K562 (cell line): Measurements from ENCODE around the gene SLC35F2.
"Not testable (repeated sequence)": the region's sequence is repeated elsewhere in the genome, so short reads cannot be mapped to it uniquely, and the experiment has no call there.

Experiments used
- CC2D1A ChIP-seq: fragments of 450-650 bp; IDR thresholded peaks from 2 replicates; pipeline ENCODE4 v1.6.1; 2017; ENCODE audit warnings: mild to moderate bottlenecking
- EP300 ChIP-seq: IDR thresholded peaks from 2 replicates; pipeline ENCODE4 v1.6.1; 2012; ENCODE audit warnings: low read length, improper control_type of control experiment
- EZH2 ChIP-seq: IDR thresholded peaks from 2 replicates; pipeline ENCODE4 v1.6.1; 2012; ENCODE audit warnings: low read depth, mild to moderate bottlenecking, inconsistent platforms, low read length, borderline replicate concordance
- HDAC2 ChIP-seq: fragments of 450-650 bp; IDR thresholded peaks from 2 replicates; pipeline ENCODE4 v1.6.1; 2016; ENCODE audit warnings: mild to moderate bottlenecking
- HEY1 ChIP-seq: fragments of 250-450 bp; sonication (Bioruptor Pico); IDR thresholded peaks from 2 replicates; pipeline ENCODE4 v1.5.0; 2020; ENCODE audit warnings: mild to moderate bottlenecking, moderate library complexity, borderline replicate concordance
- MLLT1 ChIP-seq, 2 experiments: fragments of 450-650 bp; IDR thresholded peaks; 2 replicates each; pipeline ENCODE4 v1.6.1; 2016
- NFE2L1 ChIP-seq: fragments of 450-650 bp; IDR thresholded peaks from 2 replicates; pipeline ENCODE4 v1.6.1; 2016; ENCODE audit warnings: missing genetic modification characterization, low read depth, mild to moderate bottlenecking, missing compliant biosample characterization, moderate library complexity, borderline replicate concordance
- NFRKB ChIP-seq: fragments of 450-650 bp; IDR thresholded peaks from 2 replicates; pipeline ENCODE4 v1.6.1; 2016; ENCODE audit warnings: low read depth
- POLR2A ChIP-seq: fragments of 450-650 bp; conservative IDR thresholded peaks from 2 replicates; pipeline ENCODE4 v1.6.1; 2016
- POLR2AphosphoS5 ChIP-seq: IDR thresholded peaks from 2 replicates; pipeline ENCODE4 v1.6.1; 2011; ENCODE audit warnings: mild to moderate bottlenecking, low read depth, low read length, moderate library complexity; ENCODE audit not compliant: control insufficient read depth, insufficient read depth
- SMARCE1 ChIP-seq: fragments of 450-650 bp; IDR thresholded peaks from 2 replicates; pipeline ENCODE4 v1.7.1; 2016; ENCODE audit warnings: mild to moderate bottlenecking
- YY1 ChIP-seq, 3 experiments: IDR thresholded peaks; 2 replicates each; pipeline ENCODE4 v1.6.1; 2011; ENCODE audit warnings: low read length in 2 of 3, mild to moderate bottlenecking in 2 of 3, moderate library complexity in 2 of 3, borderline replicate concordance in 1 of 3, control low read depth in 1 of 3, low read depth in 1 of 3; ENCODE audit not compliant: insufficient read depth in 3 of 3, insufficient replicate concordance in 2 of 3, control insufficient read depth in 1 of 3, insufficient read length in 1 of 3; ENCODE audit errors: extremely low read depth in 1 of 3
- ZNF121 ChIP-seq: sonication (generic); formaldehyde crosslinking; conservative IDR thresholded peaks from 2 replicates; pipeline ENCODE4 v1.8.0; 2022; ENCODE audit warnings: missing genetic modification reagents
- TF ChIP-seq, protein P1 (sequence below), 3 experiments: IDR thresholded peaks in 2 of 3; conservative IDR thresholded peaks in 1 of 3; 2 replicates each; pipeline ENCODE4 v1.5.1; 2011 to 2012; ENCODE audit warnings: low read length in 3 of 3, mild to moderate bottlenecking in 3 of 3, control low read depth in 2 of 3, improper control_type of control experiment in 1 of 3, inconsistent platforms in 1 of 3, low read depth in 1 of 3, mixed read lengths in 1 of 3, moderate library complexity in 1 of 3; ENCODE audit not compliant: insufficient read depth in 2 of 3

GRCh38 chr11:107833926-107834325 lies 24.7 kb downstream of the SLC35F2 start:
- TF ChIP-seq HEY1 (CRISPR knock-in tag); MLLT1 (IDR thresholded peaks at IDR 0.05); NFRKB; POLR2A; ZNF121 (CRISPR knock-in tag); EZH2; YY1 (IDR thresholded peaks at IDR 0.05; ENCODE audit: borderline replicate concordance in 1 of 3, control insufficient read depth in 1 of 3, extremely low read depth in 1 of 3, insufficient read depth in 3 of 3, insufficient read length in 1 of 3, insufficient replicate concordance in 2 of 3, low read depth in 1 of 3, low read length in 2 of 3); NFE2L1 (tag); HDAC2; EP300; POLR2AphosphoS5; SMARCE1; CC2D1A: not testable (repeated sequence)
- TF ChIP-seq, protein P1, sequence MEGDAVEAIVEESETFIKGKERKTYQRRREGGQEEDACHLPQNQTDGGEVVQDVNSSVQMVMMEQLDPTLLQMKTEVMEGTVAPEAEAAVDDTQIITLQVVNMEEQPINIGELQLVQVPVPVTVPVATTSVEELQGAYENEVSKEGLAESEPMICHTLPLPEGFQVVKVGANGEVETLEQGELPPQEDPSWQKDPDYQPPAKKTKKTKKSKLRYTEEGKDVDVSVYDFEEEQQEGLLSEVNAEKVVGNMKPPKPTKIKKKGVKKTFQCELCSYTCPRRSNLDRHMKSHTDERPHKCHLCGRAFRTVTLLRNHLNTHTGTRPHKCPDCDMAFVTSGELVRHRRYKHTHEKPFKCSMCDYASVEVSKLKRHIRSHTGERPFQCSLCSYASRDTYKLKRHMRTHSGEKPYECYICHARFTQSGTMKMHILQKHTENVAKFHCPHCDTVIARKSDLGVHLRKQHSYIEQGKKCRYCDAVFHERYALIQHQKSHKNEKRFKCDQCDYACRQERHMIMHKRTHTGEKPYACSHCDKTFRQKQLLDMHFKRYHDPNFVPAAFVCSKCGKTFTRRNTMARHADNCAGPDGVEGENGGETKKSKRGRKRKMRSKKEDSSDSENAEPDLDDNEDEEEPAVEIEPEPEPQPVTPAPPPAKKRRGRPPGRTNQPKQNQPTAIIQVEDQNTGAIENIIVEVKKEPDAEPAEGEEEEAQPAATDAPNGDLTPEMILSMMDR (IDR thresholded peaks at IDR 0.05 in 2 of 3, conservative IDR thresholded peaks at IDR 0.05 in 1 of 3; ENCODE audit: insufficient read depth in 2 of 3, low read depth in 1 of 3, low read length in 3 of 3): not testable (repeated sequence)
